ENCODE data around the gene RBM6. TPM values are rescaled to one million over a fixed set of nuclear protein-coding genes. Genes with fewer than 3 reads are reported as not detected.
"Not testable (repeated sequence)": the region's sequence is repeated elsewhere in the genome, so short reads cannot be mapped to it uniquely, and the experiment has no call there.

The RBM6 gene
- total RNA-seq, 3 donors from 2014 or later = 92.2 to 158 (median 154) TPM

- TF ChIP-seq POLR2AphosphoS5 (IDR thresholded peaks at IDR 0.05) = no peak
- no peak for TF ChIP-seq POLR2A (IDR thresholded peaks at IDR 0.05)
- TF ChIP-seq CTCF (IDR thresholded peaks at IDR 0.05) = no peak
- intact Hi-C loops (cut with DNase I; ENCODE audit: low total_unique reads) = no loop called here
Measured at GRCh38 chr3:49911124-49911420, 28.9 kb upstream of the RBM6 start.

GRCh38 chr3:49911611-49912010 lies 28.3 kb upstream of the RBM6 start:
- Histone ChIP-seq H3K4me3 (no peak overlapping the region), H3K36me3 (peaks cover 11% of the 10 kb centered on the region), H3K27me3 (no peaks in the 10 kb centered on the region), H3K9me3 (no peaks in the 10 kb centered on the region), H3K4me1 (no peaks in the 10 kb centered on the region), H3K27ac (no peak overlapping the region)
- no peak for TF ChIP-seq POLR2AphosphoS5 (IDR thresholded peaks at IDR 0.05)
- no peak for TF ChIP-seq CTCF (IDR thresholded peaks at IDR 0.05)
- TF ChIP-seq POLR2A (IDR thresholded peaks at IDR 0.05) = no peak
- no peak for DNase-seq (ENCODE audit: low spot score in 2 of 2)
- intact Hi-C loops (cut with DNase I; ENCODE audit: low total_unique reads) = no loop called here

More at GRCh38 chr3:49911124-49911420, 28.9 kb upstream of the RBM6 start:
- DNase-seq (ENCODE audit: low spot score in 2 of 2) = no peak
- H3K27ac ChIP-seq = no peak overlapping the region
- H3K4me3 ChIP-seq = no peak overlapping the region
- no peaks in the 10 kb centered on the region for H3K4me1 ChIP-seq
- peaks cover 11% of the 10 kb centered on the region for H3K36me3 ChIP-seq
- no peaks in the 10 kb centered on the region for H3K27me3 ChIP-seq
- H3K9me3 ChIP-seq = no peaks in the 10 kb centered on the region

GRCh38 chr3:49912881-49913281 lies 27.1 kb upstream of the RBM6 start:
- Histone ChIP-seq H3K4me3 (no peak overlapping the region), H3K27ac (no peak overlapping the region), H3K9me3 (no peaks in the 10 kb centered on the region), H3K4me1 (no peaks in the 10 kb centered on the region), H3K36me3 (peaks cover 11% of the 10 kb centered on the region), H3K27me3 (no peaks in the 10 kb centered on the region)
- no peak for TF ChIP-seq POLR2AphosphoS5 (IDR thresholded peaks at IDR 0.05)
- TF ChIP-seq POLR2A (IDR thresholded peaks at IDR 0.05) = no peak
- TF ChIP-seq CTCF (IDR thresholded peaks at IDR 0.05) = no peak
- no peak for DNase-seq (ENCODE audit: low spot score in 2 of 2)
- intact Hi-C loops (cut with DNase I; ENCODE audit: low total_unique reads) = no loop called here

GRCh38 chr3:49914906-49915305 lies 25.0 kb upstream of the RBM6 start:
- no peak overlapping the region for H3K27ac ChIP-seq
- peaks cover 11% of the 10 kb centered on the region for H3K36me3 ChIP-seq
- intact Hi-C loops (cut with DNase I; ENCODE audit: low total_unique reads) = no loop called here
- H3K27me3 ChIP-seq = no peaks in the 10 kb centered on the region
- H3K4me1 ChIP-seq = no peaks in the 10 kb centered on the region
- DNase-seq (ENCODE audit: low spot score in 2 of 2) = no peak
- no peaks in the 10 kb centered on the region for H3K9me3 ChIP-seq
- H3K4me3 ChIP-seq = no peak overlapping the region
- TF ChIP-seq POLR2AphosphoS5 (IDR thresholded peaks at IDR 0.05) = no peak
- TF ChIP-seq POLR2A (IDR thresholded peaks at IDR 0.05) = no peak
- no peak for TF ChIP-seq CTCF (IDR thresholded peaks at IDR 0.05)

- no peak for TF ChIP-seq POLR2A (IDR thresholded peaks at IDR 0.05)
- TF ChIP-seq CTCF (IDR thresholded peaks at IDR 0.05) = no peak
- TF ChIP-seq POLR2AphosphoS5 (IDR thresholded peaks at IDR 0.05) = no peak
- no peaks in the 10 kb centered on the region for H3K27me3 ChIP-seq
- no peak for DNase-seq (ENCODE audit: low spot score in 2 of 2)
- H3K9me3 ChIP-seq = no peaks in the 10 kb centered on the region
- H3K36me3 ChIP-seq = peaks cover 2% of the 10 kb centered on the region
- H3K4me1 ChIP-seq = no peaks in the 10 kb centered on the region
- intact Hi-C loops (cut with DNase I; ENCODE audit: low total_unique reads) = no loop called here
- H3K4me3 ChIP-seq = no peak overlapping the region
- H3K27ac ChIP-seq = no peak overlapping the region
Measured at GRCh38 chr3:49916686-49917085, 23.3 kb upstream of the RBM6 start.

- intact Hi-C loops (cut with DNase I; ENCODE audit: low total_unique reads); H3K27me3 ChIP-seq; H3K27ac ChIP-seq; H3K4me3 ChIP-seq; DNase-seq (ENCODE audit: low spot score in 2 of 2); H3K36me3 ChIP-seq; H3K4me1 ChIP-seq; H3K9me3 ChIP-seq: not testable (repeated sequence)
Measured at GRCh38 chr3:49917806-49918590, 22.0 kb upstream of the RBM6 start.
